Measurements from ENCODE around the gene RAD50.

RAD50 gene

DNA sequence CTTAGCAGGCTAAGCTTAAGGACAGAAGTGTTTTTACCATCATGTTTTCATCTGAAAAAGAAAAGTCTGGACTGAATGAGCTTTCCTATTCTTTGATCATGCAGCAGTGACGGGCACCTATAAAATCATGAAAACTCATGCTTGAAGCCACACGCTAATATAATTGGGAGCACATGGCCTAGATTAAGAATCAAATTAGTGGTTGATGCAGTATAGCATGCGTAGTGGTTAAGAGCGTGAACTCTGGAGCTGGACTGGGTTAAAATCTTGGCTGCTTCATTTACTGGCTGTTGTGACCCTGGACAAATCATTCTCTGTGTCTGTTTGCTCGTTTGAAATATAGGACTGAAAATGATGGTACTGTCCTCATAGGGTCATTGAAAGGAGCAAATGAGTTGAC is 51.3 kb downstream of the RAD50 start:
- no peaks in the 10 kb centered on the region for H3K27me3 ChIP-seq
- H3K9me3 ChIP-seq: no peaks in the 10 kb centered on the region
- peaks cover 3 to 5% of the 10 kb centered on the region in 2 experiments for H3K4me1 ChIP-seq (ENCODE audit: control insufficient read depth in 1 of 2, insufficient read depth in 1 of 2, low read depth in 1 of 2, low read length in 1 of 2)
- peaks cover 21% of the 10 kb centered on the region for H3K36me3 ChIP-seq
- no peak overlapping the region for H3K4me3 ChIP-seq (ENCODE audit: low read depth in 1 of 2, low read length in 1 of 2)
- TF ChIP-seq, protein P1, sequence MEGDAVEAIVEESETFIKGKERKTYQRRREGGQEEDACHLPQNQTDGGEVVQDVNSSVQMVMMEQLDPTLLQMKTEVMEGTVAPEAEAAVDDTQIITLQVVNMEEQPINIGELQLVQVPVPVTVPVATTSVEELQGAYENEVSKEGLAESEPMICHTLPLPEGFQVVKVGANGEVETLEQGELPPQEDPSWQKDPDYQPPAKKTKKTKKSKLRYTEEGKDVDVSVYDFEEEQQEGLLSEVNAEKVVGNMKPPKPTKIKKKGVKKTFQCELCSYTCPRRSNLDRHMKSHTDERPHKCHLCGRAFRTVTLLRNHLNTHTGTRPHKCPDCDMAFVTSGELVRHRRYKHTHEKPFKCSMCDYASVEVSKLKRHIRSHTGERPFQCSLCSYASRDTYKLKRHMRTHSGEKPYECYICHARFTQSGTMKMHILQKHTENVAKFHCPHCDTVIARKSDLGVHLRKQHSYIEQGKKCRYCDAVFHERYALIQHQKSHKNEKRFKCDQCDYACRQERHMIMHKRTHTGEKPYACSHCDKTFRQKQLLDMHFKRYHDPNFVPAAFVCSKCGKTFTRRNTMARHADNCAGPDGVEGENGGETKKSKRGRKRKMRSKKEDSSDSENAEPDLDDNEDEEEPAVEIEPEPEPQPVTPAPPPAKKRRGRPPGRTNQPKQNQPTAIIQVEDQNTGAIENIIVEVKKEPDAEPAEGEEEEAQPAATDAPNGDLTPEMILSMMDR (IDR thresholded peaks at IDR 0.05): no peak
- no peak overlapping the region for H3K27ac ChIP-seq

DNA sequence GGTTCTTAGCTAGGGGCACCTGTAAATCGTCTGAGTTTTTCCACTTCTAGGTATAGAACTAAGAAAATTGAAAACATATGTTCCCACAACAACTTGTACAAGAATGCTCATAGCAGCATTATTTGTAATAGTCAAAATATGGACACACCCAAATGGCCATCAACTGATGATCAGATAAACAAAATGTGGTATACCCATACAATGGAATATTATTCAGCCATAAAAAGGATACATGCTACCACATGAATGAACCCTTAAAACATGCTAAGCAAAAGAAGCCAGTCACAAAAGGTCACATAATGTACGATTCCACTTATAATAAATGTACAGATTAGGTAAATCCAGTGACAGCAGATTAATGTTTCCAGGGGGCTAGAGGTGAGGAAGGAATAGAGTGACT is 55.2 kb downstream of the RAD50 start:
- Histone ChIP-seq H3K27ac (no peak overlapping the region), H3K36me3 (peaks cover 19% of the 10 kb centered on the region), H3K4me3 (ENCODE audit: low read depth in 1 of 2, low read length in 1 of 2) (no peak overlapping the region), H3K27me3 (no peaks in the 10 kb centered on the region), H3K4me1 (ENCODE audit: control insufficient read depth in 1 of 2, insufficient read depth in 1 of 2, low read depth in 1 of 2, low read length in 1 of 2) (no peaks in the 10 kb centered on the region), H3K9me3 (no peaks in the 10 kb centered on the region)
- TF ChIP-seq, protein P1 (IDR thresholded peaks at IDR 0.05): no peak

DNA sequence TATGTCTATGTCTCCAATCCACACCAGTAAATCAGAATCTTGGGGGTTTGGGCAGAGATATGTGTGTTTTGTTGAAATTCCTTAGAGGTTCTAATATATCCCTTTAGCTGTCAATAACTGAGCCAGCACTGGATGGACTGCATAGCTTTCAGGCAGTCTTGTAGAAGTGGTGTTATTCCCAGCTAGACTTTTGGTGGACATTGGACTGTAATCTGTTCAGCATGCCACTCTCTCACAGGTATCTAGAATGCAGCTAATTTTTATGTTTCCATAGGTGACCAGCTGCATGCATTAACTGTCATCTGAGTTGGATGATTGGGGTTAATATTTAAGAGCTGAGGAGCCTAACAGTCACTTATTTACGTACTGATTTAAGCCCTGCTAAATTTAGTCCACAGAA is 56.1 kb downstream of the RAD50 start:
- Histone ChIP-seq H3K4me1 (ENCODE audit: control insufficient read depth in 1 of 2, insufficient read depth in 1 of 2, low read depth in 1 of 2, low read length in 1 of 2) (no peaks in the 10 kb centered on the region), H3K36me3 (peaks cover 19% of the 10 kb centered on the region), H3K9me3 (no peaks in the 10 kb centered on the region), H3K4me3 (ENCODE audit: low read depth in 1 of 2, low read length in 1 of 2) (no peak overlapping the region), H3K27ac (no peak overlapping the region), H3K27me3 (no peaks in the 10 kb centered on the region)
- TF ChIP-seq, protein P1 (IDR thresholded peaks at IDR 0.05): no peak

DNA sequence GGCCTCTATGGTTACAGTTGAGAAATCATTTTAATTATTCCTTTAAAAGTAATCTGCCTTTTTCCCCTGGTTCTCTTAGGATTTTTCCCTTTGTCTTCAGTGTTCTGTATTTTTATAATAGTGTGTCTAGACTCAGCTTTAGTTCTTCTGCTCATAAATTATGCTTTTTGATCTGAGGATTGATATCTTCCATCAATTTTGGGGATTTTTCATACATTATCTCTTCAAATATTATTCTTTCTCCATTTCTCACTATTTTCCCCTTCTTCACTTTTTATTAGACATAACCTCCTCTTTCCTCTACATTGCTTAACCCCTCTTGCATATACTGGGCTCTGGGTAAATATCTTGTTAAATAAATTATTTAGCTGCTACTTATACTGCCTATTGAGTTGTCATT is 64.9 kb downstream of the RAD50 start:
- H3K9me3 ChIP-seq: no peaks in the 10 kb centered on the region
- no peak overlapping the region for H3K27ac ChIP-seq
- peaks cover 10% of the 10 kb centered on the region for H3K36me3 ChIP-seq
- H3K4me1 ChIP-seq (ENCODE audit: control insufficient read depth in 1 of 2, insufficient read depth in 1 of 2, low read depth in 1 of 2, low read length in 1 of 2): no peaks in the 10 kb centered on the region
- no peak overlapping the region for H3K4me3 ChIP-seq (ENCODE audit: low read depth in 1 of 2, low read length in 1 of 2)
- TF ChIP-seq, protein P1 (IDR thresholded peaks at IDR 0.05): no peak
- H3K27me3 ChIP-seq: no peaks in the 10 kb centered on the region

DNA sequence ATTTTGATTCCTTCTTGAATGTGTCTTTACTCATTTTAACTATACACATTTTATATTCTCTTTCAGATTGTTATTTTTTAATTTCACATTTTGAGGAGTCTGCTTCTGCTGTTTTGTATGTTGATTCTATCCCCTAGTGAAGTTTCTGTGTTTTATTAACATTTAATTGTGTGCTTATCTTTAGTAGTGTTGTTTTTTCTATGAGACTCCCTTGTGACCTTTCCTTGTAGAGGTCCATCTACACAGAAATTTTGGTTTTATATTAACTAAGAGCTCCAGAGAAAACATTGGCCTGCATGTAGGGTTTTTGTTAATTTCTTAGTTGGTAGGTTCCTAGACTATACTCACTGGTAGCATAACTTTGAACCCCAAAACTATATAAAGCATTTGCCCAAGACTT is 65.8 kb downstream of the RAD50 start:
- H3K4me3 ChIP-seq (ENCODE audit: low read depth in 1 of 2, low read length in 1 of 2): no peak overlapping the region
- no peak overlapping the region for H3K27ac ChIP-seq
- H3K4me1 ChIP-seq (ENCODE audit: control insufficient read depth in 1 of 2, insufficient read depth in 1 of 2, low read depth in 1 of 2, low read length in 1 of 2): no peaks in the 10 kb centered on the region
- no peaks in the 10 kb centered on the region for H3K27me3 ChIP-seq
- peaks cover 10% of the 10 kb centered on the region for H3K36me3 ChIP-seq
- no peaks in the 10 kb centered on the region for H3K9me3 ChIP-seq
- TF ChIP-seq, protein P1 (IDR thresholded peaks at IDR 0.05): no peak

DNA sequence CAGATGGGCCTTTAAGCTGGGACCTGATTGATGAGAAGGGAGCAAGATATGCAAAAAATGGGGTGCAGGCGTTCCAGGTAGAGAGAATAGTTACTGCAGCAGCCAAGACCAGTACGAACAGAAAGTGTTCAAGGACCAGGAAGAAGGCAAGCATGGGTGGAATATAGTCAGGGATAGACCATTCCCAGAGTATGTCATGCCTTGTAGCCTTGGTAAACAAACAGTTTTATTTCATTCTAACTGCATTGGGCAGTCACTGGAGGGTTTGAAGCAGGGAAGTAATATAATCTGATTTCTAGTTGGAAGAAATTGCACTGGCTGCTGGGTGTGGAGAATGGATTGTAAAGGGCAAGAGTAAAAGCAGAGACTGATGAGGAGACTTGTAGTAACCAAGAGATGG is 70.7 kb downstream of the RAD50 start:
- H3K36me3 ChIP-seq: no peaks in the 10 kb centered on the region
- TF ChIP-seq, protein P1 (IDR thresholded peaks at IDR 0.05): no peak

More for the DNA sequence above, 70.7 kb downstream of the RAD50 start:
- Histone ChIP-seq H3K4me1 (ENCODE audit: control insufficient read depth in 1 of 2, insufficient read depth in 1 of 2, low read depth in 1 of 2, low read length in 1 of 2) (no peaks in the 10 kb centered on the region), H3K4me3 (ENCODE audit: low read depth in 1 of 2, low read length in 1 of 2) (no peak overlapping the region), H3K27me3 (no peaks in the 10 kb centered on the region), H3K9me3 (no peaks in the 10 kb centered on the region), H3K27ac (no peak overlapping the region)

All from neutrophil (primary cell).